ENCODE measurements around the gene PPP1R2.

- no peak for TF ChIP-seq POLR2A (IDR thresholded peaks at IDR 0.05)
- TF ChIP-seq CTCF (IDR thresholded peaks at IDR 0.05) = no peak
Measured at GRCh38 chr3:195468841-195469240, 74.3 kb downstream of the PPP1R2 start.
